Ishikawa (cell line): ENCODE measurements around the gene PDIK1L.

Experiments used
- CEBPB ChIP-seq: IDR thresholded peaks from 2 replicates; pipeline ENCODE4 v1.6.1; 2012
- CREB1 ChIP-seq: IDR thresholded peaks from 2 replicates; pipeline ENCODE4 v1.6.1; 2012; ENCODE audit warnings: low read depth
- EGR1 ChIP-seq: IDR thresholded peaks from 2 replicates; pipeline ENCODE4 v1.6.1; 2012
- EP300 ChIP-seq: IDR thresholded peaks from 2 replicates; pipeline ENCODE4 v1.6.1; 2012; ENCODE audit warnings: borderline replicate concordance
- FOXM1 ChIP-seq: IDR thresholded peaks from 2 replicates; pipeline ENCODE4 v1.6.1; 2012; ENCODE audit warnings: low read depth, borderline replicate concordance
- NFIC ChIP-seq: IDR thresholded peaks from 2 replicates; pipeline ENCODE4 v1.6.1; 2012
- RAD21 ChIP-seq: IDR thresholded peaks from 2 replicates; pipeline ENCODE4 v1.6.1; 2012; ENCODE audit warnings: low read depth
- REST ChIP-seq: IDR thresholded peaks from 2 replicates; pipeline ENCODE4 v1.6.1; 2012; ENCODE audit warnings: low read depth, mild to moderate bottlenecking
- TAF1 ChIP-seq: IDR thresholded peaks from 2 replicates; pipeline ENCODE4 v1.6.1; 2012; ENCODE audit warnings: low read depth, mild to moderate bottlenecking
- TCF12 ChIP-seq: IDR thresholded peaks from 2 replicates; pipeline ENCODE4 v1.6.1; 2012; ENCODE audit warnings: low read depth
- TEAD4 ChIP-seq: IDR thresholded peaks from 2 replicates; pipeline ENCODE4 v1.6.1; 2012
- YY1 ChIP-seq: IDR thresholded peaks from 2 replicates; pipeline ENCODE4 v1.6.1; 2012; ENCODE audit warnings: low read depth
- TF ChIP-seq, protein P1 (sequence below): IDR thresholded peaks from 2 replicates; pipeline ENCODE4 v1.6.1; 2012
- TF ChIP-seq, protein P2 (sequence below): IDR thresholded peaks from 2 replicates; pipeline ENCODE4 v1.6.1; 2012

DNA sequence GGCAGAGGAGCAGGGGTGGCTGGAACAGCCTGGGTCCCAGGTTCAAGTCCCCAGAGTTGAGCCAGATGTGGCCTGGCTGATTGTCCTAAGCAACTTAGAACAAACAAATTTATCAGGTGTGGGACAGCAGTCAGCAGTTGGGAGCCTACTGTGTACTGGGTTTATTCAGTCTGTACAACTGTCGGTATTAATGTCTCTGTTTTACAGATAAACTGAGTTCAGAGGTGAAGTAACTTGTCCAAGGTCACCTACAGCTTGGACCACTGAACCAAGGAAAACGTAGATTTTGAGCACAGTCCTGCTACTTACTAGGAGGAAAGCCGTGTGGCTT lies 29.6 kb upstream of the PDIK1L start:
- no peak for TF ChIP-seq YY1
- TF ChIP-seq TEAD4 = no peak
- TF ChIP-seq, protein P1, sequence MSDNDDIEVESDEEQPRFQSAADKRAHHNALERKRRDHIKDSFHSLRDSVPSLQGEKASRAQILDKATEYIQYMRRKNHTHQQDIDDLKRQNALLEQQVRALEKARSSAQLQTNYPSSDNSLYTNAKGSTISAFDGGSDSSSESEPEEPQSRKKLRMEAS = no peak
- no peak for TF ChIP-seq EP300
- no peak for TF ChIP-seq TCF12
- TF ChIP-seq CEBPB = no peak
- TF ChIP-seq RAD21 = no peak
- no peak for TF ChIP-seq CREB1
- no peak for TF ChIP-seq REST
- no peak for TF ChIP-seq FOXM1
- no peak for TF ChIP-seq TAF1
- TF ChIP-seq, protein P2, sequence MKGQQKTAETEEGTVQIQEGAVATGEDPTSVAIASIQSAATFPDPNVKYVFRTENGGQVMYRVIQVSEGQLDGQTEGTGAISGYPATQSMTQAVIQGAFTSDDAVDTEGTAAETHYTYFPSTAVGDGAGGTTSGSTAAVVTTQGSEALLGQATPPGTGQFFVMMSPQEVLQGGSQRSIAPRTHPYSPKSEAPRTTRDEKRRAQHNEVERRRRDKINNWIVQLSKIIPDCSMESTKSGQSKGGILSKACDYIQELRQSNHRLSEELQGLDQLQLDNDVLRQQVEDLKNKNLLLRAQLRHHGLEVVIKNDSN = no peak
- TF ChIP-seq NFIC = no peak
- TF ChIP-seq EGR1 = no peak
